ENCODE results near the gene TCF23. TPM values are rescaled to one million over a fixed set of nuclear protein-coding genes. Genes with fewer than 3 reads are reported as not detected.

The TCF23 gene
- total RNA-seq, 1 experiment from 2014 or later = 0.03 TPM

- Histone ChIP-seq H3K4me3 (ENCODE audit: low read depth in 2 of 2, low read length in 2 of 2) (no peak overlapping the region), H3K27ac (ENCODE audit: low read length) (no peak overlapping the region), H3K36me3 (ENCODE audit: control insufficient read depth, insufficient read depth, low read length) (no peaks in the 10 kb centered on the region), H3K27me3 (ENCODE audit: control insufficient read depth, insufficient read depth, low read length) (no peaks in the 10 kb centered on the region), H3K9me3 (ENCODE audit: control insufficient read depth, insufficient read depth, low read depth, low read length) (no peaks in the 10 kb centered on the region), H3K4me1 (ENCODE audit: control insufficient read depth, insufficient read depth, low read length) (no peaks in the 10 kb centered on the region)
- POLR2A ChIA-PET = interaction anchor here (0.6 to 0.7 kb wide), 2 partner anchors 71 to 201 kb away, joined by 4 to 11 read pairs; no protein-coding TSS in a partner anchor
- BruUV-seq (replicated peaks) = no TSS peak
- no peak for ATAC-seq
- CTCF ChIA-PET = interaction anchor here (0.7 to 1.0 kb wide), 2 partner anchors 14 to 16 kb away, joined by 3 read pairs; no protein-coding TSS in a partner anchor
- TF ChIP-seq POLR2AphosphoS5 (IDR thresholded peaks at IDR 0.05; ENCODE audit: low read depth, low read length) (no peak), SIN3A (IDR thresholded peaks at IDR 0.05; ENCODE audit: borderline replicate concordance, insufficient read depth, low read depth, low read length) (no peak)
- intact Hi-C loops (cut with micrococcal nuclease; ENCODE audit: unreplicated experiment) (no loop called here), in situ Hi-C loops (cut with HindIII; ENCODE audit: low pct_unique_long_range_greater_than_20kb, low sequenced_read_pairs) (no loop called here)
- no peak for DNase-seq (ENCODE audit: low read depth, low spot score)
Measured at GRCh38 chr2:27158468-27158867, 9.7 kb downstream of the TCF23 start.

- in situ Hi-C loops (cut with HindIII; ENCODE audit: low pct_unique_long_range_greater_than_20kb, low sequenced_read_pairs) (no loop called here), intact Hi-C loops (cut with micrococcal nuclease; ENCODE audit: unreplicated experiment) (no loop called here)
- no peak for TF ChIP-seq POLR2AphosphoS5 (IDR thresholded peaks at IDR 0.05; ENCODE audit: low read depth, low read length)
- no peaks in the 10 kb centered on the region for H3K9me3 ChIP-seq (ENCODE audit: control insufficient read depth, insufficient read depth, low read depth, low read length)
- H3K4me1 ChIP-seq (ENCODE audit: control insufficient read depth, insufficient read depth, low read length) = no peaks in the 10 kb centered on the region
- H3K36me3 ChIP-seq (ENCODE audit: control insufficient read depth, insufficient read depth, low read length) = no peaks in the 10 kb centered on the region
- H3K27me3 ChIP-seq (ENCODE audit: control insufficient read depth, insufficient read depth, low read length) = no peaks in the 10 kb centered on the region
- ATAC-seq (no peak), DNase-seq (ENCODE audit: low read depth, low spot score) (no peak)
- BruUV-seq (replicated peaks) = no TSS peak
- CTCF ChIA-PET = interaction anchor here (0.5 to 1.1 kb wide), 3 partner anchors 15 to 32 kb away, joined by 3 to 4 read pairs (median 3); no protein-coding TSS in a partner anchor
- no peak overlapping the region for H3K27ac ChIP-seq (ENCODE audit: low read length)
- no peak overlapping the region for H3K4me3 ChIP-seq (ENCODE audit: low read depth in 2 of 2, low read length in 2 of 2)
- POLR2A ChIA-PET = interaction anchor here (0.6 kb wide), 1 partner anchor 72 kb away, joined by 11 read pairs; no protein-coding TSS in a partner anchor
Measured at GRCh38 chr2:27159271-27159670, 10.5 kb downstream of the TCF23 start.

GRCh38 chr2:27160191-27160590, 11.4 kb downstream of the TCF23 start:
- POLR2A ChIA-PET = no interaction called here
- Histone ChIP-seq H3K27me3 (ENCODE audit: control insufficient read depth, insufficient read depth, low read length) (no peaks in the 10 kb centered on the region), H3K27ac (ENCODE audit: low read length) (no peak overlapping the region), H3K36me3 (ENCODE audit: control insufficient read depth, insufficient read depth, low read length) (no peaks in the 10 kb centered on the region), H3K4me3 (ENCODE audit: low read depth in 2 of 2, low read length in 2 of 2) (no peak overlapping the region), H3K4me1 (ENCODE audit: control insufficient read depth, insufficient read depth, low read length) (no peaks in the 10 kb centered on the region), H3K9me3 (ENCODE audit: control insufficient read depth, insufficient read depth, low read depth, low read length) (no peaks in the 10 kb centered on the region)
- no TSS peak for BruUV-seq (replicated peaks)
- intact Hi-C loops (cut with micrococcal nuclease; ENCODE audit: unreplicated experiment) (no loop called here), in situ Hi-C loops (cut with HindIII; ENCODE audit: low pct_unique_long_range_greater_than_20kb, low sequenced_read_pairs) (no loop called here)
- no peak for DNase-seq (ENCODE audit: low read depth, low spot score)
- no peak for ATAC-seq
- CTCF ChIA-PET = interaction anchor here (1.1 kb wide), 1 partner anchor 31 kb away, joined by 4 read pairs; no protein-coding TSS in a partner anchor
- TF ChIP-seq SIN3A (IDR thresholded peaks at IDR 0.05; ENCODE audit: borderline replicate concordance, insufficient read depth, low read depth, low read length) (no peak), POLR2AphosphoS5 (IDR thresholded peaks at IDR 0.05; ENCODE audit: low read depth, low read length) (no peak), REST (IDR thresholded peaks at IDR 0.05; ENCODE audit: insufficient read depth in 1 of 2, low read depth in 2 of 2, low read length in 1 of 2) (no peak), TCF7L2 (IDR thresholded peaks at IDR 0.05; ENCODE audit: low read depth, low read length) (no peak), CTCF (IDR thresholded peaks at IDR 0.05) (no peak)
